ENCODE data around the gene PTPRJ.

DNA sequence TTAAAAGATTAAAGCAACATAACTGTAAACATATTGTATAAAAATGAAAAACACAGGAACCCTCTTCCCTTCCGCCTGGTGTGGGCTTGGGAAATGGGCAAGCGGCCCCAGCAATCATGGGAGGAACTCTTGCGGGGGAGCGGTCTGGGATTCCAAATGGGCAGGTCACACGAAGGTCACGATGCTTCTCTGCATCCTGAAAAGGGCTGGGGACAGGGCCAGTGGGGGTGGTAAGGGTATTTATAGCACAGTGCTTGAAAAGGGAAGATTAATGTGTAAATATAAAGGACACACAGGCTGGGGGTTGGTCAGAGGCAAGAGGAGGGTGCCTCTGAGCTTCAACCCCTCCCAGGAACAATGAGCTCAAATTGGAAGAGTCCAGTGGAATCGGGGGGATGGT, 189.4 kb downstream of the PTPRJ start:
- TF ChIP-seq JUND (CRISPR knock-in tag; IDR thresholded peaks at IDR 0.05) = no peak
- no peak for TF ChIP-seq ZNF788 (CRISPR knock-in tag; IDR thresholded peaks at IDR 0.05; ENCODE audit: borderline replicate concordance)
- no peak for TF ChIP-seq POLR2A (IDR thresholded peaks at IDR 0.05; ENCODE audit: insufficient read depth in 1 of 2, low read depth in 2 of 2, low read length in 2 of 2)
- no peak for TF ChIP-seq CEBPB (IDR thresholded peaks at IDR 0.05; ENCODE audit: borderline replicate concordance, low read depth, low read length)
- TF ChIP-seq NPAS2 (CRISPR knock-in tag; IDR thresholded peaks at IDR 0.05; ENCODE audit: borderline replicate concordance) = no peak
- no peak for TF ChIP-seq RAD51 (IDR thresholded peaks at IDR 0.05; ENCODE audit: borderline replicate concordance)
- no peak for TF ChIP-seq ZNF263 (CRISPR knock-in tag; IDR thresholded peaks at IDR 0.05)
- TF ChIP-seq TAF1 (CRISPR knock-in tag; IDR thresholded peaks at IDR 0.05) = no peak
- TF ChIP-seq, protein P1, sequence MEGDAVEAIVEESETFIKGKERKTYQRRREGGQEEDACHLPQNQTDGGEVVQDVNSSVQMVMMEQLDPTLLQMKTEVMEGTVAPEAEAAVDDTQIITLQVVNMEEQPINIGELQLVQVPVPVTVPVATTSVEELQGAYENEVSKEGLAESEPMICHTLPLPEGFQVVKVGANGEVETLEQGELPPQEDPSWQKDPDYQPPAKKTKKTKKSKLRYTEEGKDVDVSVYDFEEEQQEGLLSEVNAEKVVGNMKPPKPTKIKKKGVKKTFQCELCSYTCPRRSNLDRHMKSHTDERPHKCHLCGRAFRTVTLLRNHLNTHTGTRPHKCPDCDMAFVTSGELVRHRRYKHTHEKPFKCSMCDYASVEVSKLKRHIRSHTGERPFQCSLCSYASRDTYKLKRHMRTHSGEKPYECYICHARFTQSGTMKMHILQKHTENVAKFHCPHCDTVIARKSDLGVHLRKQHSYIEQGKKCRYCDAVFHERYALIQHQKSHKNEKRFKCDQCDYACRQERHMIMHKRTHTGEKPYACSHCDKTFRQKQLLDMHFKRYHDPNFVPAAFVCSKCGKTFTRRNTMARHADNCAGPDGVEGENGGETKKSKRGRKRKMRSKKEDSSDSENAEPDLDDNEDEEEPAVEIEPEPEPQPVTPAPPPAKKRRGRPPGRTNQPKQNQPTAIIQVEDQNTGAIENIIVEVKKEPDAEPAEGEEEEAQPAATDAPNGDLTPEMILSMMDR (CRISPR knock-in tag; IDR thresholded peaks at IDR 0.05) = no peak
- TF ChIP-seq, protein P2, sequence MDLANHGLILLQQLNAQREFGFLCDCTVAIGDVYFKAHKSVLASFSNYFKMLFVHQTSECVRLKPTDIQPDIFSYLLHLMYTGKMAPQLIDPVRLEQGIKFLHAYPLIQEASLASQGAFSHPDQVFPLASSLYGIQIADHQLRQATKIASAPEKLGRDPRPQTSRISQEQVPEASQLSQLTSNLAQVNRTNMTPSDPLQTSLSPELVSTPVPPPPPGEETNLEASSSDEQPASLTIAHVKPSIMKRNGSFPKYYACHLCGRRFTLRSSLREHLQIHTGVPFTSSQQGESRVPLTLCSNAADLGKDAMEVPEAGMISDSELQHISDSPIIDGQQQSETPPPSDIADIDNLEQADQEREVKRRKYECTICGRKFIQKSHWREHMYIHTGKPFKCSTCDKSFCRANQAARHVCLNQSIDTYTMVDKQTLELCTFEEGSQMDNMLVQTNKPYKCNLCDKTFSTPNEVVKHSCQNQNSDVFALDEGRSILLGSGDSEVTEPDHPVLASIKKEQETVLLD (CRISPR knock-in tag; IDR thresholded peaks at IDR 0.05; ENCODE audit: low read depth) = no peak
- TF ChIP-seq, protein P3, sequence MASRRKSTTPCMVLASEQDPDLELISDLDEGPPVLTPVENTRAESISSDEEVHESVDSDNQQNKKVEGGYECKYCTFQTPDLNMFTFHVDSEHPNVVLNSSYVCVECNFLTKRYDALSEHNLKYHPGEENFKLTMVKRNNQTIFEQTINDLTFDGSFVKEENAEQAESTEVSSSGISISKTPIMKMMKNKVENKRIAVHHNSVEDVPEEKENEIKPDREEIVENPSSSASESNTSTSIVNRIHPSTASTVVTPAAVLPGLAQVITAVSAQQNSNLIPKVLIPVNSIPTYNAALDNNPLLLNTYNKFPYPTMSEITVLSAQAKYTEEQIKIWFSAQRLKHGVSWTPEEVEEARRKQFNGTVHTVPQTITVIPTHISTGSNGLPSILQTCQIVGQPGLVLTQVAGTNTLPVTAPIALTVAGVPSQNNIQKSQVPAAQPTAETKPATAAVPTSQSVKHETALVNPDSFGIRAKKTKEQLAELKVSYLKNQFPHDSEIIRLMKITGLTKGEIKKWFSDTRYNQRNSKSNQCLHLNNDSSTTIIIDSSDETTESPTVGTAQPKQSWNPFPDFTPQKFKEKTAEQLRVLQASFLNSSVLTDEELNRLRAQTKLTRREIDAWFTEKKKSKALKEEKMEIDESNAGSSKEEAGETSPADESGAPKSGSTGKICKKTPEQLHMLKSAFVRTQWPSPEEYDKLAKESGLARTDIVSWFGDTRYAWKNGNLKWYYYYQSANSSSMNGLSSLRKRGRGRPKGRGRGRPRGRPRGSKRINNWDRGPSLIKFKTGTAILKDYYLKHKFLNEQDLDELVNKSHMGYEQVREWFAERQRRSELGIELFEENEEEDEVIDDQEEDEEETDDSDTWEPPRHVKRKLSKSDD (CRISPR knock-in tag; IDR thresholded peaks at IDR 0.05; ENCODE audit: low read depth) = no peak
- TF ChIP-seq, protein P4, sequence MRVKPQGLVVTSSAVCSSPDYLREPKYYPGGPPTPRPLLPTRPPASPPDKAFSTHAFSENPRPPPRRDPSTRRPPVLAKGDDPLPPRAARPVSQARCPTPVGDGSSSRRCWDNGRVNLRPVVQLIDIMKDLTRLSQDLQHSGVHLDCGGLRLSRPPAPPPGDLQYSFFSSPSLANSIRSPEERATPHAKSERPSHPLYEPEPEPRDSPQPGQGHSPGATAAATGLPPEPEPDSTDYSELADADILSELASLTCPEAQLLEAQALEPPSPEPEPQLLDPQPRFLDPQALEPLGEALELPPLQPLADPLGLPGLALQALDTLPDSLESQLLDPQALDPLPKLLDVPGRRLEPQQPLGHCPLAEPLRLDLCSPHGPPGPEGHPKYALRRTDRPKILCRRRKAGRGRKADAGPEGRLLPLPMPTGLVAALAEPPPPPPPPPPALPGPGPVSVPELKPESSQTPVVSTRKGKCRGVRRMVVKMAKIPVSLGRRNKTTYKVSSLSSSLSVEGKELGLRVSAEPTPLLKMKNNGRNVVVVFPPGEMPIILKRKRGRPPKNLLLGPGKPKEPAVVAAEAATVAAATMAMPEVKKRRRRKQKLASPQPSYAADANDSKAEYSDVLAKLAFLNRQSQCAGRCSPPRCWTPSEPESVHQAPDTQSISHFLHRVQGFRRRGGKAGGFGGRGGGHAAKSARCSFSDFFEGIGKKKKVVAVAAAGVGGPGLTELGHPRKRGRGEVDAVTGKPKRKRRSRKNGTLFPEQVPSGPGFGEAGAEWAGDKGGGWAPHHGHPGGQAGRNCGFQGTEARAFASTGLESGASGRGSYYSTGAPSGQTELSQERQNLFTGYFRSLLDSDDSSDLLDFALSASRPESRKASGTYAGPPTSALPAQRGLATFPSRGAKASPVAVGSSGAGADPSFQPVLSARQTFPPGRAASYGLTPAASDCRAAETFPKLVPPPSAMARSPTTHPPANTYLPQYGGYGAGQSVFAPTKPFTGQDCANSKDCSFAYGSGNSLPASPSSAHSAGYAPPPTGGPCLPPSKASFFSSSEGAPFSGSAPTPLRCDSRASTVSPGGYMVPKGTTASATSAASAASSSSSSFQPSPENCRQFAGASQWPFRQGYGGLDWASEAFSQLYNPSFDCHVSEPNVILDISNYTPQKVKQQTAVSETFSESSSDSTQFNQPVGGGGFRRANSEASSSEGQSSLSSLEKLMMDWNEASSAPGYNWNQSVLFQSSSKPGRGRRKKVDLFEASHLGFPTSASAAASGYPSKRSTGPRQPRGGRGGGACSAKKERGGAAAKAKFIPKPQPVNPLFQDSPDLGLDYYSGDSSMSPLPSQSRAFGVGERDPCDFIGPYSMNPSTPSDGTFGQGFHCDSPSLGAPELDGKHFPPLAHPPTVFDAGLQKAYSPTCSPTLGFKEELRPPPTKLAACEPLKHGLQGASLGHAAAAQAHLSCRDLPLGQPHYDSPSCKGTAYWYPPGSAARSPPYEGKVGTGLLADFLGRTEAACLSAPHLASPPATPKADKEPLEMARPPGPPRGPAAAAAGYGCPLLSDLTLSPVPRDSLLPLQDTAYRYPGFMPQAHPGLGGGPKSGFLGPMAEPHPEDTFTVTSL (CRISPR knock-in tag; IDR thresholded peaks at IDR 0.05; ENCODE audit: borderline replicate concordance) = no peak
